ENCODE results near the gene STK11.

The STK11 gene

DNA sequence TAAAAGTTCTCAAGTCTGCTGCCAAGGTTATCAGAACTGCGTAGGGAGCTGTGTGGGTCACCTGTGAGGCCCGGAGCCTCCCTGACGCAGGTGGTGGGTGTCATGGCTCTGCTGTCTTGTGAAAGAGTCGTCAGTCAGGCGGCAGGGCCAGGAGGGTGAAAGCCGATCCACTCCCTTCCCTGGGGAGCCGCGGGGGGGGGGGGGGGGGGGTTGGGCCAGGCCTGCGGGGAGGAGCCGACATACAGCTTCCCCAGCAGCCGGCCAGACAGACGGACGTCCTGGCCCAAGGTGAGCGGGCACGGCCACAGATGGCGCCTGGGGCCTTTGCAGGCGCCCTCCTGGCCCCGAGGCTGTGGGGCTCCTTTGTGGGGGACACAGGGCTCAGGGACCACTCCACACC lies 43.9 kb upstream of the STK11 start:
- Histone ChIP-seq H3K27me3 (no peaks in the 10 kb centered on the region), H3K4me1 (peaks cover 54 to 77% (median 65%) of the 10 kb centered on the region in 10 experiments), H3K9me3 (replicated peaks in 1 of 11) (no peaks in the 10 kb centered on the region), H4K20me1 (peaks cover 77 to 92% (median 79%) of the 10 kb centered on the region in 11 experiments), H3K4me2 (peak overlapping the region; percentile 41 to 76 (median 61); a peak in 18 of 22 replicates), H3K36me3 (peaks cover 0 to 28% (median 10%) of the 10 kb centered on the region in 11 experiments; a peak in 13 of 22 replicates), H3K4me3 (no peak overlapping the region), H3K9ac (no peak overlapping the region; a peak in 1 of 22 replicates), H3K27ac (no peak overlapping the region)
- no peak for TF ChIP-seq Cebpa-rat (IDR thresholded peaks at IDR 0.05)

DNA sequence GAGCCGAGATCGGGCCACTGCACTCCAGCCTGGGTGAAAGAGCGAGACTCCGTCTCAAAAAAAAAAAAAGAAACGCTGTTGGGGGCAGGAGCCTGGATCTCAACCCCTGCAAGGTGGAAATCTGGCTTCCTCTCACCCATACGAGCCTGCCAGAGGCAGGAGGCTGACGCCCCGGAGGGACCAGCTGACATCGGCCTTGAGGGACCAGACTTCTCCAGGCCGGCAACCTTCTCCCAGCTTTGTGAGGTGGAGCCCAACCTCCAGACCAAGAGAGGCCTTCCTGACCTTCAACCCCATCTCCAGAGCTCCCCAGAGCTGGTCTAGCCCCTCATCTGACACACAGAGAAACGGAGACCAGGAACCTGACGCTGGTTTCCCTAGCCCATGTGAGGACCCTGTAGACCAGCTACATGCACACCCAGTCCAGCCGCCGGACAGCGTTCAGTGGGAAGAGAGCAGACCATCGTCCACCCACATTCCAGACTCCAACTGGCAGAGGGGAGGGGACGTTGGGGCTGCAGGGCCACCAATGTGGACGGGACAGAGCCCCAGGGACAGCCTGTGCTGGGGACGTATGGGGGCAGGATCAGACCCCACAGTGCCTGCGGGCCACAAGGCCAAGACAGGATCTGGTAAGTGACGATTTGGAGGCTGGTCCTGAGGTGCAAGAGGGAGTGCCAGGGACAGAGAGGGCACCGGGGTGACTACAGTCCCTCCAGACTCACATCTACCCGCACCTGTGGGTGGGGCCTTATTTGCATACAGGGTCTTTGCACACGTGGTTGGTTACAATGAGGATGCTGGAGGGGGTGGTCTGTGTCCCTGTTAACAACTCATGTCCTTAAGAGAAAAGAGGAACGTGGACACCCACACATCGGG lies 42.9 kb upstream of the STK11 start:
- Histone ChIP-seq H4K20me1 (peaks cover 78 to 92% (median 81%) of the 10 kb centered on the region in 11 experiments), H3K9me3 (replicated peaks in 1 of 11) (no peaks in the 10 kb centered on the region), H3K27ac (no peak overlapping the region), H3K4me2 (peak overlapping the region in 9 of 11 experiments; percentile 12 to 57 (median 30); a peak in 16 of 22 replicates), H3K4me1 (peaks cover 60 to 79% (median 73%) of the 10 kb centered on the region in 10 experiments), H3K27me3 (no peaks in the 10 kb centered on the region), H3K36me3 (peaks cover 0 to 33% (median 10%) of the 10 kb centered on the region in 11 experiments; a peak in 13 of 22 replicates), H3K9ac (0 out of 22 replicates have a peak overlapping the region, but pooled peaks of 1 of the 11 experiments have one; percentile 9), H3K4me3 (no peak overlapping the region)
- no peak for TF ChIP-seq Cebpa-rat (IDR thresholded peaks at IDR 0.05)

DNA sequence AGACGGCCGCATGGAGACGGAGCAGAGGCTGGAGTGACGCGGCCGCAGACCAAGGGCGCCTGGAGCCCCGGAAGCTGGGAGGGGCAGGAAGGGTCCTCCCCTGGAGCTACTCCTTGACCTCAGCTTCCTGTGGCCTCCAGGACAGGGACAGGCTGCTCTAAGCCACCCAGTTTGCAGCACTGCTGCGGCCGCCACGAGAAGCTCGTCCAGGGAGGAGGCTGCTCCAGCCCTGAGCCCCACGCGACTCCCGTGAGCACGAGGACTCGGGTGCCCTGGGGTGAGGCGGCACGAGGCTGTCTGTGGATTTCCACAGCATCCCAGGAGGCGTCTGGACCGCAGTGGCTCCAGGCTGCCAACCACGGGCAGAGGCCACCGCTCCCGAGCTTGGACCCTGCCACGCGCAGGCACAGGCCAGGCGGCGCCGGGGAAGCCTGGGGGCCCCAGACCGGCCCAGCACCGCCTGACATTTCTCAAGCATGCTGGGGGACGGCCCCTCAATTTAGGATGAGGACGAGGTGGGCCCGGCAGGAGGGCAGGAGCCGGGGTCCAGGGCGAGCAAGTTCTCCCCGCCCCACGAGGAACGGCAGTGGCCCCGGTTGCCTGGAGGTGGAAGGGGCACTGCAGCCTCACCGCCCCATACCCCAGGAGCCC lies 42.2 kb upstream of the STK11 start:
- TF ChIP-seq Cebpa-rat (IDR thresholded peaks at IDR 0.05) = no peak
- H3K4me2 ChIP-seq = peak overlapping the region in 10 of 11 experiments; percentile 7 to 57 (median 28); a peak in 15 of 22 replicates

DNA sequence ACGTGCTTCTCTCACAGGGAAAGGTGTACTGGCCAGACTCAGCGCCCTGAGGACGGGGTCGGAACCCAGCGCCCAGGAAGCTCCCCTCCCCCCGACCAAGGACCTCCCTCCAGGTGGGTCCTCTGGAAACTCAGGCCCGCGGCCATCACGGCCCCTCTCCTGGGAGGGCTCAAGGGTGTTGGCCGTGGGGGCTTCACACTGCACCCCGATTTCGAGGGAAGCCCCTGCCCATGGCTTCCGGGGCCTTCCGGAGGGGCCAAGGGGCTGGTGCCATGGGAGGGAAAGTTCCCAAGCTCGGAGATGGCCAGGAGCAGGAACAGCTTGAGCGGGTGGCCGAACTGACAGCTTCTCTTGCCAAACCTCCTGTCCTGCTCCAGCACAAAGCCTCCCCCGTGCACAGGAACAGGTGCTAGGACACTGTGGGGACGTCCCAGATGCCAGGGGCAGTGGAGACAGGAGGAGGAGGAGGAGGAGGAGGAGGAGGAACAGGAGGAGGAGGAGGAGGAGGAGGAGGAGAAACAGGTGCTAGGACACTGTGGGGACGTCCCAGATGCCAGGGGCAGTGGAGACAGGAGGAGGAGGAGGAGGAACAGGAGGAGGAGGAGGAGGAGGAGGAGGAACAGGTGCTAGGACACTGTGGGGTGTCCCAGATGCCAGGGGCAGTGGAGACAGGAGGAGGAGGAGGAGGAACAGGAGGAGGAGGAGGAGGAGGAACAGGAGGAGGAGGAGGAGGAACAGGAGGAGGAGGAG lies 41.5 kb upstream of the STK11 start:
- Histone ChIP-seq H4K20me1 (peaks cover 78 to 92% (median 81%) of the 10 kb centered on the region in 11 experiments), H3K9ac (no peak overlapping the region)
- no peak for TF ChIP-seq Cebpa-rat (IDR thresholded peaks at IDR 0.05)

More for the DNA sequence above, 42.2 kb upstream of the STK11 start:
- H3K36me3 ChIP-seq = peaks cover 0 to 33% (median 8%) of the 10 kb centered on the region in 11 experiments; a peak in 15 of 22 replicates
- H4K20me1 ChIP-seq = peaks cover 78 to 92% (median 81%) of the 10 kb centered on the region in 11 experiments
- H3K9me3 ChIP-seq (replicated peaks in 1 of 11) = no peaks in the 10 kb centered on the region
- peaks cover 68 to 79% (median 75%) of the 10 kb centered on the region in 10 experiments for H3K4me1 ChIP-seq
- H3K9ac ChIP-seq = peak overlapping the region in 1 of 11 experiments; percentile 9; a peak in 1 of 22 replicates
- H3K27me3 ChIP-seq = no peaks in the 10 kb centered on the region
- H3K4me3 ChIP-seq = no peak overlapping the region
- no peak overlapping the region for H3K27ac ChIP-seq

DNA sequence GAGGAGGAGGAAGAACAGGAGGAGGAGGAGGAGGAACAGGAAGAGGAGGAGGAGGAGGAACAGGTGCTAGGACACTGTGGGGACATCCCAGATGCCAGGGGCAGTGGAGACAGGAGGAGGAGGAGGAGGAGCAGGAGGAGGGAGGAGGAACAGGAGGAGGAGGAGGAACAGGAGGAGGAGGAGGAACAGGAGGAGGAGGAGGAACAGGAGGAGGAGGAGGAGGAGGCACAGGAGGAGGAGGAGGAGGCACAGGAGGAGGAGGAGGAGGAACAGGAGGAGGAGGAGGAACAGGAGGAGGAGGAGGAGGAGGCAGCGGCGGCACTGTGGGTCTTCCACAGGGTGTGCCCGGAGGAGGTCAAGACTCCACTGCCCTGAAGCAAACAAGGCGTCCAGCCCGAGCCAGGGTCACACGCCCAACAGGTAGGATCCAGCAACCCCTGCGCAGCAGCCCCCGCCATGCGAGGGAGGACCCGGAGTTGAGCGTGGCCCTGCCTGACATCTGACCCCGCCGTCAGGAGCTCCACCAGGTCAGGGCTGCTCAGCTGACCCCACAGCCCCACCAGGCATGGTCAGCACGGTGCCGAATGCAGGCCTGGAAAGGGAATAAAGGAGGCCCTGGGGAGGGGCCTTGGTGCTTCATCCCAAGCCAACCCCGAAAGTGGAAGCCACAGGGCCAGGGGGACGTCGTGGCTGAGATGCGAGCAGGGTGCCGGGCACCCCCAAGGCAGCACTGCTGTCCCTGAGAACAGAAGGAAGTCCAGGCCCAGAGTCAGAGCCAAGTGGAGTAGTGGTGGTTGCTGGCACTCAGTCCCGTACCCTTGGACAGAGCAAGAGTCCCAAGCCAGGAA lies 40.7 kb upstream of the STK11 start:
- no peak for TF ChIP-seq Cebpa-rat (IDR thresholded peaks at IDR 0.05)
- Histone ChIP-seq H3K4me2 (peak overlapping the region in 8 of 11 experiments; percentile 3 to 48 (median 16); a peak in 6 of 22 replicates), H3K9me3 (replicated peaks in 1 of 11) (no peaks in the 10 kb centered on the region), H3K9ac (peak overlapping the region in 1 of 11 experiments; percentile 61; a peak in 1 of 22 replicates), H3K36me3 (peaks cover 0 to 29% (median 7%) of the 10 kb centered on the region in 11 experiments; a peak in 12 of 22 replicates), H4K20me1 (peaks cover 81 to 95% (median 85%) of the 10 kb centered on the region in 11 experiments), H3K4me3 (no peak overlapping the region), H3K27ac (peak overlapping the region in 1 of 11 experiments; percentile 10; a peak in 1 of 22 replicates), H3K27me3 (no peaks in the 10 kb centered on the region), H3K4me1 (peaks cover 75 to 87% (median 82%) of the 10 kb centered on the region in 10 experiments)

More for the DNA sequence above, 41.5 kb upstream of the STK11 start:
- peaks cover 68 to 81% (median 77%) of the 10 kb centered on the region in 10 experiments for H3K4me1 ChIP-seq
- no peak overlapping the region for H3K27ac ChIP-seq
- H3K4me2 ChIP-seq = peak overlapping the region in 9 of 11 experiments; percentile 7 to 57 (median 30); a peak in 10 of 22 replicates
- no peaks in the 10 kb centered on the region for H3K9me3 ChIP-seq (replicated peaks in 1 of 11)
- H3K36me3 ChIP-seq = peaks cover 0 to 29% (median 8%) of the 10 kb centered on the region in 11 experiments; a peak in 12 of 22 replicates
- H3K4me3 ChIP-seq = no peak overlapping the region
- no peaks in the 10 kb centered on the region for H3K27me3 ChIP-seq

DNA sequence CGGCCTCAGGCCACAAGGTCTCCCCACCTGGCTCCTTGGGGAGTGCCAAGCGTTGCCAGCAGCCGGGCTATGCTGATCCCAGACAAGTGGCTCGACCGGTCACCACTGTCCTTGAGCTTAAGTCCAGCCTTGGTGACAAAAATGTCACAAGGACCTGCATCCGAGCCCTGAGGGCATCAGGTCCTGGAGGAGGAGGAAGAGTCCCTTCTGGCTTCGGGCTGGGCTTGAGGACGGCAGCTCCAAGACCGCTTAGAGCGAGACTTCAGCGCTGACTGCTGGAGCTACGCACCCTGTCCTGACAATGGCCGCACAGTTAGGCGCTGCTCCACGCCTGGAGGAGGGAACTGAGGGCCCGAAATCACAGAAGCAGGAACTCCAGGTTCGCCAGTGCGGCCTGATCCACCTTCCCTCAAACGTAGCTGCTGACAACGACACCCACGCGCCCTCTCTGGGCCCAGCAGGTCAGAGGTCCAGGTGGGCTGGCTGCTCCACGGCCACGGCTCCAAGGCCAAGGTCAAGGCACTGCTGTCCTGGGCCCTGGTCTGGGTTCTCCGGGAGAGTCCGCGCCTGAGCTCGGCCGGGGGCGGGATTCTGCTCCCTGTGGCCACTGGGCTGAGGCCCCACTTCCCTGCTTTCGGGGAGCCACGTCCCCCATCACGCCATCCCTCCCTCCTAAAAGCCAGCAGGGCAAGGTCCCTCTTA lies 38.6 kb upstream of the STK11 start:
- H3K27ac ChIP-seq = peak overlapping the region in 8 of 11 experiments; percentile 6 to 79 (median 70); a peak in 12 of 22 replicates
- peaks cover 0 to 36% (median 11%) of the 10 kb centered on the region in 11 experiments; a peak in 12 of 22 replicates for H3K36me3 ChIP-seq
- H3K27me3 ChIP-seq = no peaks in the 10 kb centered on the region
- peak overlapping the region; percentile 50 to 73 (median 63); a peak in 20 of 22 replicates for H3K9ac ChIP-seq
- peaks cover 91 to 100% (median 93%) of the 10 kb centered on the region in 11 experiments for H4K20me1 ChIP-seq
- TF ChIP-seq Cebpa-rat (IDR thresholded peaks at IDR 0.05) = no peak
- no peaks in the 10 kb centered on the region for H3K9me3 ChIP-seq (replicated peaks in 1 of 11)
- peaks cover 81 to 93% (median 88%) of the 10 kb centered on the region in 10 experiments for H3K4me1 ChIP-seq
- peak overlapping the region; percentile 83 to 99 (median 95) for H3K4me2 ChIP-seq
- H3K4me3 ChIP-seq = peak overlapping the region in 7 of 10 experiments; percentile 27 to 64 (median 42); a peak in 10 of 20 replicates

All from BLaER1 treated with 17β-estradiol and CSF1 and Interleukin-3, amounts not matched to agents 10 nM and 100 nM (cell line).